Neural progenitor cell (in vitro differentiated cells): ENCODE results near the gene PSMB2. TPM values are rescaled to one million over a fixed set of nuclear protein-coding genes. Genes with fewer than 3 reads are reported as not detected.
A peak's percentile ranks its signal among the peaks of the same experiment; 100 is the strongest.

Experiments used
- DNase-seq: peaks from one replicate; pipeline ENCODE4 v3.0.0-alpha.2; 2016; ENCODE audit warnings: low spot score
- H2AFZ ChIP-seq: fragments of 200-600 bp; sonication (generic); replicated peaks from 2 replicates; pipeline ENCODE4 v1.6.1; 2016; ENCODE audit warnings: antibody characterized with exemption
- H3F3A ChIP-seq: fragments of 200-600 bp; sonication (generic); 2 replicates; pipeline ENCODE4 v1.6.1; 2016; ENCODE audit warnings: antibody characterized with exemption, low read depth
- H3K27ac ChIP-seq: fragments of 200-600 bp; sonication (generic); 2 replicates; pipeline ENCODE4 v1.5.1; 2016; ENCODE audit warnings: mild to moderate bottlenecking
- H3K27me3 ChIP-seq: fragments of 200-600 bp; sonication (generic); 2 replicates; pipeline ENCODE4 v1.6.1; 2016; ENCODE audit warnings: mild to moderate bottlenecking, moderate library complexity
- H3K36me3 ChIP-seq: fragments of 200-600 bp; sonication (generic); 2 replicates; pipeline ENCODE4 v1.5.1; 2016
- H3K4me1 ChIP-seq: fragments of 200-600 bp; sonication (generic); 2 replicates; pipeline ENCODE4 v1.6.1; 2016; ENCODE audit warnings: mixed run types
- H3K4me2 ChIP-seq: fragments of 200-600 bp; sonication (generic); 2 replicates; pipeline ENCODE4 v1.6.1; 2016
- H3K4me3 ChIP-seq: fragments of 200-600 bp; sonication (generic); 2 replicates; pipeline ENCODE4 v1.5.1; 2016
- H3K79me2 ChIP-seq: fragments of 200-600 bp; sonication (generic); 2 replicates; pipeline ENCODE4 v1.6.1; 2016; ENCODE audit warnings: low read depth
- H3K9ac ChIP-seq: fragments of 200-600 bp; sonication (generic); 2 replicates; pipeline ENCODE4 v1.6.1; 2016
- H3K9me3 ChIP-seq: fragments of 200-600 bp; sonication (generic); 2 replicates; pipeline ENCODE4 v1.5.1; 2016; ENCODE audit warnings: low read depth
- H4K20me1 ChIP-seq: fragments of 200-600 bp; sonication (generic); 2 replicates; pipeline ENCODE4 v1.6.1; 2016; ENCODE audit warnings: low read depth
- H3K27ac Mint-ChIP-seq: 3 replicates; pipeline ENCODE4 v1.8.0; 2021; ENCODE audit warnings: mixed read lengths
- H3K27me3 Mint-ChIP-seq: 2 replicates; pipeline ENCODE4 v1.8.0; 2022; ENCODE audit warnings: low read depth, mild to moderate bottlenecking, inconsistent platforms, moderate library complexity, mixed read lengths; ENCODE audit not compliant: insufficient read depth
- H3K36me3 Mint-ChIP-seq: 3 replicates; pipeline ENCODE4 v1.8.0; 2021; ENCODE audit warnings: mixed read lengths
- H3K4me1 Mint-ChIP-seq: 3 replicates; pipeline ENCODE4 v1.8.0; 2021; ENCODE audit warnings: mixed read lengths
- H3K4me3 Mint-ChIP-seq: 3 replicates; pipeline ENCODE4 v1.8.0; 2021; ENCODE audit warnings: mild to moderate bottlenecking, moderate library complexity, mixed read lengths
- H3K9me3 Mint-ChIP-seq: 3 replicates; pipeline ENCODE4 v1.8.0; 2020; ENCODE audit warnings: mixed read lengths
- CTCF ChIP-seq: fragments of 200-600 bp; sonication (generic); IDR thresholded peaks from 2 replicates; pipeline ENCODE4 v1.5.1; 2017; ENCODE audit warnings: antibody characterized with exemption, mild to moderate bottlenecking
- EZH2 ChIP-seq: fragments of 200-600 bp; sonication (generic); IDR thresholded peaks from 2 replicates; pipeline ENCODE4 v1.6.1; 2017; ENCODE audit warnings: antibody characterized with exemption, mild to moderate bottlenecking, moderate library complexity
- EZH2phosphoT487 ChIP-seq: fragments of 200-600 bp; sonication (generic); IDR thresholded peaks from 2 replicates; pipeline ENCODE4 v1.6.1; 2017; ENCODE audit warnings: antibody characterized with exemption
- total RNA-seq: library from RNA; depleted of rRNA; stranded (reverse); fragments of >200 nt; gene quantifications from 2 replicates; pipeline ENCODE4 v1.2.3, GENCODE V29; 2015; ENCODE audit warnings: low replicate concordance

The PSMB2 gene
- total RNA-seq, 1 donor from 2014 or later = 29.7 TPM

GRCh38 chr1:35557118-35557610 lies 84.2 kb downstream of the PSMB2 start, which contains the start of gene KIAA0319L:
KIAA0319L (minus strand) TSS chr1:35557403; CDS start chr1:35554491, 2,912 bp downstream.
- Histone ChIP-seq H3K27ac (peak within 1 kb of the TSS; percentile 95), H3K9me3 (no peaks in the 10 kb centered on the region), H4K20me1 (peaks cover 45% of the 10 kb centered on the region), H3F3A (peaks cover 30% of the 10 kb centered on the region), H3K4me2 (peak within 1 kb of the TSS; percentile 98), H3K36me3 (no peaks in the 10 kb centered on the region), H3K4me3 (peak within 1 kb of the TSS; percentile 97), H3K27me3 (no peaks in the 10 kb centered on the region), H3K4me1 (peaks cover 26% of the 10 kb centered on the region), H2AFZ (peak within 1 kb of the TSS; percentile 97), H3K79me2 (peaks cover 44% of the 10 kb centered on the region), H3K9ac (peak within 1 kb of the TSS; percentile 83)
- H3K9me3 Mint-ChIP-seq = no peaks in the 10 kb centered on the region
- peaks cover 3% of the 10 kb centered on the region for H3K27me3 Mint-ChIP-seq
- peak within 1 kb of the TSS; percentile 98 for H3K4me3 Mint-ChIP-seq
- TF ChIP-seq EZH2phosphoT487 (no peak), EZH2 (no peak)
- peaks cover 37% of the 10 kb centered on the region for H3K4me1 Mint-ChIP-seq
- H3K36me3 Mint-ChIP-seq = peaks cover 12% of the 10 kb centered on the region
- DNase-seq = peak; percentile 90
- peak within 1 kb of the TSS; percentile 99 for H3K27ac Mint-ChIP-seq

- Mint-ChIP-seq H3K9me3 (no peaks in the 10 kb centered on the region), H3K27me3 (peaks cover 3% of the 10 kb centered on the region), H3K4me1 (peaks cover 37% of the 10 kb centered on the region), H3K4me3 (peak overlapping the region; percentile 98), H3K27ac (peak overlapping the region; percentile 83), H3K36me3 (peaks cover 15% of the 10 kb centered on the region)
- Histone ChIP-seq H3K4me3 (peak overlapping the region; percentile 97), H3K4me1 (peaks cover 26% of the 10 kb centered on the region), H3K9me3 (no peaks in the 10 kb centered on the region), H3K4me2 (peak overlapping the region; percentile 98), H3K27me3 (no peaks in the 10 kb centered on the region), H3K27ac (no peak overlapping the region), H3K36me3 (no peaks in the 10 kb centered on the region), H3K9ac (peak overlapping the region; percentile 83), H2AFZ (peak overlapping the region; percentile 97), H4K20me1 (peaks cover 45% of the 10 kb centered on the region), H3F3A (peaks cover 30% of the 10 kb centered on the region), H3K79me2 (peaks cover 49% of the 10 kb centered on the region)
- no peak for TF ChIP-seq EZH2phosphoT487
- TF ChIP-seq EZH2 = no peak
- no peak for TF ChIP-seq CTCF
- no peak for DNase-seq
These were observed 84.7 kb downstream of the PSMB2 start for GRCh38 chr1:35556484-35557117.

- Mint-ChIP-seq H3K9me3 (no peaks in the 10 kb centered on the region), H3K27me3 (peaks cover 3% of the 10 kb centered on the region), H3K36me3 (peaks cover 16% of the 10 kb centered on the region), H3K4me1 (peaks cover 33% of the 10 kb centered on the region), H3K4me3 (peak overlapping the region; percentile 98), H3K27ac (no peak overlapping the region)
- no peak overlapping the region for H3K27ac ChIP-seq
- H3K9me3 ChIP-seq = no peaks in the 10 kb centered on the region
- H3K4me1 ChIP-seq = peaks cover 26% of the 10 kb centered on the region
- H3K36me3 ChIP-seq = peaks cover 4% of the 10 kb centered on the region
- no peaks in the 10 kb centered on the region for H3K27me3 ChIP-seq
- H3K79me2 ChIP-seq = peaks cover 57% of the 10 kb centered on the region
- peaks cover 45% of the 10 kb centered on the region for H4K20me1 ChIP-seq
- no peak for DNase-seq
- TF ChIP-seq EZH2phosphoT487 (no peak), EZH2 (no peak), CTCF (no peak)
- H3K4me3 ChIP-seq = peak overlapping the region; percentile 97
- H2AFZ ChIP-seq = no peak overlapping the region
- peak overlapping the region; percentile 83 for H3K9ac ChIP-seq
- H3K4me2 ChIP-seq = peak overlapping the region; percentile 98
- H3F3A ChIP-seq = peaks cover 30% of the 10 kb centered on the region
These were observed 85.5 kb downstream of the PSMB2 start for GRCh38 chr1:35555601-35556477.
